B cell (primary cell): ENCODE data around the gene MLLT10.

Source experiments
- EZH2 ChIP-seq: IDR thresholded peaks from 2 replicates; pipeline ENCODE4 v1.6.1; 2012; ENCODE audit warnings: borderline replicate concordance, low read depth, mild to moderate bottlenecking, moderate library complexity, low read length; ENCODE audit not compliant: insufficient read depth, poor library complexity, severe bottlenecking
- TF ChIP-seq, protein P1 (sequence below): fragments of 200-600 bp; IDR thresholded peaks from one replicate; pipeline ENCODE4 v1.8.0; 2022; ENCODE audit warnings: antibody characterized with exemption, mild to moderate bottlenecking

DNA sequence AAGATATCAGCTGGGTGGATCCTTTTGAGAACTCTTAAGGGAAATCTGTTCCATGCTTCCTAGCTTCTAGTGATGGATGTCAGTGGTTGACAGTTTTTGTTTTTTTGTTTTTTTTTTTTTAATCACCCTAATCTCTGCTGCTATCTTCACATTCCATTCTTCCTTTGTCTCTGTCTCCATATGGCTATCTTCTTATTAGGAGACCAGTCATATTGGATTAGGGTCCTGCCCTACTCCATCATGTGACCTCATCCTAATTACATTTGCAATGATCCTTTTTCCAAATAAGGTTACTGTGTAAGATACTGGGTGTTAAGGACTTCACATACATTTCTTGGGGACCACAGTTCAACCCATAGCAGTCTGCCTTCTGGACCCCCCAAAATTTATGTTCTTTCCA lies 69.7 kb downstream of the MLLT10 start:
- TF ChIP-seq, protein P1, sequence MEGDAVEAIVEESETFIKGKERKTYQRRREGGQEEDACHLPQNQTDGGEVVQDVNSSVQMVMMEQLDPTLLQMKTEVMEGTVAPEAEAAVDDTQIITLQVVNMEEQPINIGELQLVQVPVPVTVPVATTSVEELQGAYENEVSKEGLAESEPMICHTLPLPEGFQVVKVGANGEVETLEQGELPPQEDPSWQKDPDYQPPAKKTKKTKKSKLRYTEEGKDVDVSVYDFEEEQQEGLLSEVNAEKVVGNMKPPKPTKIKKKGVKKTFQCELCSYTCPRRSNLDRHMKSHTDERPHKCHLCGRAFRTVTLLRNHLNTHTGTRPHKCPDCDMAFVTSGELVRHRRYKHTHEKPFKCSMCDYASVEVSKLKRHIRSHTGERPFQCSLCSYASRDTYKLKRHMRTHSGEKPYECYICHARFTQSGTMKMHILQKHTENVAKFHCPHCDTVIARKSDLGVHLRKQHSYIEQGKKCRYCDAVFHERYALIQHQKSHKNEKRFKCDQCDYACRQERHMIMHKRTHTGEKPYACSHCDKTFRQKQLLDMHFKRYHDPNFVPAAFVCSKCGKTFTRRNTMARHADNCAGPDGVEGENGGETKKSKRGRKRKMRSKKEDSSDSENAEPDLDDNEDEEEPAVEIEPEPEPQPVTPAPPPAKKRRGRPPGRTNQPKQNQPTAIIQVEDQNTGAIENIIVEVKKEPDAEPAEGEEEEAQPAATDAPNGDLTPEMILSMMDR = no peak
- no peak for TF ChIP-seq EZH2
